Endodermal cell (in vitro differentiated cells): ENCODE results near the gene LDLRAD4. TPM values are rescaled to one million over a fixed set of nuclear protein-coding genes. Genes with fewer than 3 reads are reported as not detected.

Experiments
- DNase-seq: peaks from one replicate; pipeline ENCODE4 v3.0.0-alpha.2; 2017
- H3K27ac ChIP-seq: 2 replicates; pipeline ENCODE4 v1.5.1; 2013; ENCODE audit warnings: mild to moderate bottlenecking, low read depth, low read length, moderate library complexity
- H3K27me3 ChIP-seq: 2 replicates; pipeline ENCODE4 v1.6.1; 2013; ENCODE audit warnings: mild to moderate bottlenecking, low read length, moderate library complexity; ENCODE audit not compliant: insufficient read depth, control insufficient read depth, poor library complexity, severe bottlenecking
- H3K36me3 ChIP-seq: 2 replicates; pipeline ENCODE4 v1.7.0; 2013; ENCODE audit warnings: mild to moderate bottlenecking, low read length, moderate library complexity; ENCODE audit not compliant: control insufficient read depth, insufficient read depth
- H3K4me1 ChIP-seq: one replicate; pipeline ENCODE4 v1.7.0; 2013; ENCODE audit warnings: low read length; ENCODE audit not compliant: control insufficient read depth, insufficient read depth
- H3K4me3 ChIP-seq: 2 replicates; pipeline ENCODE4 v1.5.1; 2013; ENCODE audit warnings: mild to moderate bottlenecking, low read length, moderate library complexity
- H3K9ac ChIP-seq: 2 replicates; pipeline ENCODE4 v1.6.1; 2013; ENCODE audit warnings: mild to moderate bottlenecking, low read length, moderate library complexity; ENCODE audit not compliant: poor library complexity, severe bottlenecking; ENCODE audit errors: extremely low read depth
- H3K9me3 ChIP-seq: 2 replicates; pipeline ENCODE4 v1.6.1; 2013; ENCODE audit warnings: mild to moderate bottlenecking, low read length, moderate library complexity; ENCODE audit not compliant: control insufficient read depth
- H3K27ac Mint-ChIP-seq: 2 replicates; pipeline ENCODE4 v1.8.0; 2020; ENCODE audit warnings: mixed read lengths
- H3K27me3 Mint-ChIP-seq: 2 replicates; pipeline ENCODE4 v1.8.0; 2021; ENCODE audit warnings: mild to moderate bottlenecking, mixed read lengths; ENCODE audit not compliant: insufficient read depth
- H3K36me3 Mint-ChIP-seq: 2 replicates; pipeline ENCODE4 v1.8.0; 2020; ENCODE audit warnings: low read depth, mixed read lengths
- H3K4me1 Mint-ChIP-seq: 2 replicates; pipeline ENCODE4 v1.8.0; 2020; ENCODE audit warnings: mixed read lengths
- H3K4me3 Mint-ChIP-seq: 2 replicates; pipeline ENCODE4 v1.8.0; 2020; ENCODE audit warnings: mild to moderate bottlenecking, moderate library complexity, mixed read lengths
- H3K9me3 Mint-ChIP-seq: 2 replicates; pipeline ENCODE4 v1.8.0; 2020; ENCODE audit warnings: mild to moderate bottlenecking, mixed read lengths
- WGBS, 2 experiments: methylation state at CpG; one replicate each; pipeline versions ENCODE4 v1.1.5 to v1.1.7; 2013; ENCODE audit warnings: missing lambda C conversion rate in 2 of 2, mixed read lengths in 1 of 2; ENCODE audit not compliant: insufficient coverage in 1 of 2, insufficient read length in 1 of 2; 5-methylcytosine and 5-hydroxymethylcytosine counted together
- long read RNA-seq, 4 experiments: library from polyadenylated mRNA in 2 of 4; library from RNA in 1 of 4; library from capped mRNA in 1 of 4; stranded (forward) in 3 of 4; unstranded in 1 of 4; transcript quantifications; one replicate each; pipeline ENCODE4 v2.0.0, GENCODE V29; 2020 to 2021; ENCODE audit warnings: inconsistent platforms in 1 of 4
- polyA plus RNA-seq, 2 experiments: library from polyadenylated mRNA; stranded (reverse); fragments of 50-300 nt; gene quantifications; one replicate each; pipeline ENCODE4 v1.2.3, GENCODE V29; 2013
- total RNA-seq, 2 donors: library from RNA; stranded (reverse); fragmentation: NEBNext Ultra II Directional in 1 of 2; extraction: Animal tissue kit (Norgen Biotek cat#: 25700) in 1 of 2; gene quantifications; 2 replicates in 1 of 2; 3 replicates in 1 of 2; pipeline ENCODE4 v1.2.1, GENCODE V29; 2021
- TF ChIP-seq, protein P1 (sequence below): fragments of 200-600 bp; sonication (generic); conservative IDR thresholded peaks from 2 replicates; pipeline ENCODE4 v1.5.0; 2021; ENCODE audit warnings: antibody characterized with exemption, mild to moderate bottlenecking

Gene LDLRAD4
- total RNA-seq = 10 to 100 TPM; 14.9 to 15.1 TPM
- polyA plus RNA-seq (2013, experiment 1 of 2) = 22.2 TPM
- polyA plus RNA-seq (2013, experiment 2 of 2) = 26.3 TPM
- long read RNA-seq, experiment 1, partial matches to known transcripts = 0 of 5 reads
- long read RNA-seq, experiment 1, other reads (novel, unspliced or antisense) = 5 of 5 reads
- long read RNA-seq, experiment 2, partial matches to known transcripts = 1 of 20 reads
- long read RNA-seq, experiment 2, other reads (novel, unspliced or antisense) = 19 of 20 reads
- long read RNA-seq, experiment 3, partial matches to known transcripts = 0 of 5 reads
- long read RNA-seq, experiment 3, other reads (novel, unspliced or antisense) = 5 of 5 reads
- long read RNA-seq, experiment 4, partial matches to known transcripts = 0 of 6 reads
- long read RNA-seq, experiment 4, other reads (novel, unspliced or antisense) = 5 of 6 reads

- Mint-ChIP-seq H3K27ac (no peak within 1 kb of the TSS), H3K36me3 (no peaks in the 10 kb centered on the region), H3K27me3 (peaks cover 38% of the 10 kb centered on the region), H3K9me3 (no peaks in the 10 kb centered on the region), H3K4me1 (peaks cover 37% of the 10 kb centered on the region), H3K4me3 (peak within 1 kb of the TSS; percentile 72)
- Histone ChIP-seq H3K27me3 (peaks cover 28% of the 10 kb centered on the region), H3K27ac (peak within 1 kb of the TSS; percentile 74), H3K4me1 (peaks cover 6% of the 10 kb centered on the region), H3K9me3 (no peaks in the 10 kb centered on the region), H3K4me3 (peak within 1 kb of the TSS; percentile 85), H3K36me3 (no peaks in the 10 kb centered on the region), H3K9ac (peak within 1 kb of the TSS; percentile 34)
- DNase-seq = peak; percentile 80
- WGBS, 2 experiments = 1% methylated on average over 26 to 57 of the region's 57 CpGs
- TF ChIP-seq, protein P1, sequence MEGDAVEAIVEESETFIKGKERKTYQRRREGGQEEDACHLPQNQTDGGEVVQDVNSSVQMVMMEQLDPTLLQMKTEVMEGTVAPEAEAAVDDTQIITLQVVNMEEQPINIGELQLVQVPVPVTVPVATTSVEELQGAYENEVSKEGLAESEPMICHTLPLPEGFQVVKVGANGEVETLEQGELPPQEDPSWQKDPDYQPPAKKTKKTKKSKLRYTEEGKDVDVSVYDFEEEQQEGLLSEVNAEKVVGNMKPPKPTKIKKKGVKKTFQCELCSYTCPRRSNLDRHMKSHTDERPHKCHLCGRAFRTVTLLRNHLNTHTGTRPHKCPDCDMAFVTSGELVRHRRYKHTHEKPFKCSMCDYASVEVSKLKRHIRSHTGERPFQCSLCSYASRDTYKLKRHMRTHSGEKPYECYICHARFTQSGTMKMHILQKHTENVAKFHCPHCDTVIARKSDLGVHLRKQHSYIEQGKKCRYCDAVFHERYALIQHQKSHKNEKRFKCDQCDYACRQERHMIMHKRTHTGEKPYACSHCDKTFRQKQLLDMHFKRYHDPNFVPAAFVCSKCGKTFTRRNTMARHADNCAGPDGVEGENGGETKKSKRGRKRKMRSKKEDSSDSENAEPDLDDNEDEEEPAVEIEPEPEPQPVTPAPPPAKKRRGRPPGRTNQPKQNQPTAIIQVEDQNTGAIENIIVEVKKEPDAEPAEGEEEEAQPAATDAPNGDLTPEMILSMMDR = no peak
Measured at GRCh38 chr18:13218368-13218991, at the start of gene LDLRAD4. Gene LDLRAD4 (plus strand): TSS chr18:13218760.

- Mint-ChIP-seq H3K4me1 (peaks cover 12% of the 10 kb centered on the region), H3K9me3 (no peaks in the 10 kb centered on the region)
- WGBS, 2 experiments = 94 to 100% methylated on average over 7 to 14 of the region's 14 CpGs
Measured at GRCh38 chr18:13173578-13174145, 44.9 kb upstream of the LDLRAD4 start.

GRCh38 chr18:13175266-13175665, 43.3 kb upstream of the LDLRAD4 start:
- TF ChIP-seq, protein P1 = no peak
- H3K9ac ChIP-seq = no peak overlapping the region
- Mint-ChIP-seq H3K4me3 (no peak overlapping the region), H3K4me1 (peaks cover 16% of the 10 kb centered on the region), H3K27ac (no peak overlapping the region), H3K27me3 (peaks cover 14% of the 10 kb centered on the region), H3K36me3 (no peaks in the 10 kb centered on the region), H3K9me3 (no peaks in the 10 kb centered on the region)
- H3K4me3 ChIP-seq = no peak overlapping the region
- no peaks in the 10 kb centered on the region for H3K27me3 ChIP-seq
- DNase-seq = no peak
- no peaks in the 10 kb centered on the region for H3K4me1 ChIP-seq
- WGBS, 2 experiments = 77 to 83% methylated on average over 6 to 8 of the region's 8 CpGs
- no peak overlapping the region for H3K27ac ChIP-seq
- H3K9me3 ChIP-seq = no peaks in the 10 kb centered on the region
- no peaks in the 10 kb centered on the region for H3K36me3 ChIP-seq

More at GRCh38 chr18:13173578-13174145, 44.9 kb upstream of the LDLRAD4 start:
- DNase-seq = peak; percentile 37
- no peak overlapping the region for H3K4me3 ChIP-seq
- H3K9me3 ChIP-seq = peaks cover 7% of the 10 kb centered on the region
- Mint-ChIP-seq H3K36me3 (peaks cover 2% of the 10 kb centered on the region), H3K4me3 (no peak overlapping the region), H3K27ac (no peak overlapping the region), H3K27me3 (peaks cover 24% of the 10 kb centered on the region)
- H3K36me3 ChIP-seq = no peaks in the 10 kb centered on the region
- H3K27ac ChIP-seq = no peak overlapping the region
- H3K9ac ChIP-seq = no peak overlapping the region
- H3K27me3 ChIP-seq = no peaks in the 10 kb centered on the region
- TF ChIP-seq, protein P1 = no peak
- H3K4me1 ChIP-seq = no peaks in the 10 kb centered on the region
